PFSK-1 (cell line): ENCODE measurements around the gene PIH1D1.

ENCODE experiments used
- REST ChIP-seq, 2 experiments: IDR thresholded peaks; 2 replicates each; pipeline versions ENCODE4 v1.6.1 to v1.8.0; 2011 to 2012; ENCODE audit warnings: low read depth in 2 of 2, low read length in 2 of 2, control low read depth in 1 of 2, inconsistent platforms in 1 of 2, mild to moderate bottlenecking in 1 of 2, moderate library complexity in 1 of 2; ENCODE audit not compliant: insufficient read depth in 1 of 2
- SIN3A ChIP-seq: IDR thresholded peaks from 2 replicates; pipeline ENCODE4 v1.6.1; 2012; ENCODE audit warnings: mild to moderate bottlenecking, low read length, moderate library complexity, borderline replicate concordance; ENCODE audit not compliant: insufficient read depth
- TAF1 ChIP-seq: IDR thresholded peaks from 2 replicates; pipeline ENCODE4 v1.6.1; 2012; ENCODE audit warnings: low read length, control low read depth, borderline replicate concordance; ENCODE audit not compliant: insufficient read depth

- TF ChIP-seq TAF1 (no peak), REST (IDR thresholded peaks at IDR 0.05; ENCODE audit: insufficient read depth in 1 of 2, low read depth in 2 of 2, low read length in 2 of 2) (no peak), SIN3A (no peak)
Measured at GRCh38 chr19:49459388-49459787, 7.8 kb upstream of the PIH1D1 start.
